HCT116 (cell line): ENCODE measurements around the gene VCAM1. TPM values are rescaled to one million over a fixed set of nuclear protein-coding genes. Genes with fewer than 3 reads are reported as not detected.

Experiments
- ATAC-seq: fragments of 200-7000 bp; cut with Tn5 transposase; 2 replicates; pipeline ENCODE4 v1.9.1; 2020; ENCODE audit warnings: mild to moderate bottlenecking, moderate library complexity
- BruUV-seq: library from RNA; stranded (reverse); fragments of 400-500 nt; replicated peaks from 2 replicates; lab custom pipeline; 2021; lab: Mats Ljungman, UMichigan
- CTCF ChIA-PET: fragments of 300-600 bp; sonication (Branson Sonifier 250); formaldehyde crosslinking; loops from one replicate; lab custom pipeline; 2021; ENCODE audit warnings: antibody characterized with exemption; lab: Charles Lee
- POLR2A ChIA-PET: fragments of 300-600, 350-600 bp; sonication (Branson Sonifier 250); formaldehyde crosslinking; loops from one replicate; lab custom pipeline; 2021; ENCODE audit warnings: antibody characterized with exemption; lab: Charles Lee
- RAD21 ChIA-PET, 2 experiments: fragments of 300-600 bp; sonication (Branson Sonifier 250); formaldehyde crosslinking; loops; one replicate each; lab custom pipeline; 2023; ENCODE audit warnings: low total read pairs in 2 of 2; ENCODE audit not compliant: uncharacterized antibody in 2 of 2, unreplicated experiment in 2 of 2, low non-redundant PET in 1 of 2; lab: Charles Lee
- DNase-seq: peaks from one replicate; pipeline ENCODE4 v3.0.0-alpha.2; 2010; ENCODE audit warnings: low read depth, low spot score
- H2AFZ ChIP-seq: fragments of 200-600 bp; shearing (Covaris generic), sonication (generic); 2 replicates; pipeline ENCODE4 v1.6.1; 2017; ENCODE audit warnings: low read depth, mixed run types, mixed read lengths, antibody characterized with exemption, low read length; ENCODE audit not compliant: poor library complexity, severe bottlenecking
- H3K27ac ChIP-seq: 2 replicates; pipeline ENCODE4 v1.5.1; 2012; ENCODE audit warnings: low read depth, low read length
- H3K27me3 ChIP-seq: fragments of 200-600 bp; sonication (generic); 2 replicates; pipeline ENCODE4 v1.6.1; 2016; ENCODE audit warnings: mixed run types, low read length, mixed read lengths; ENCODE audit not compliant: insufficient read depth
- H3K36me3 ChIP-seq, 2 experiments: fragments of 200-500 bp in 1 of 2; fragments of 200-600 bp in 1 of 2; sonication (Bioruptor generic) in 1 of 2; sonication (generic) in 1 of 2; 2 replicates each; pipeline versions ENCODE4 v1.5.1 to v1.6.1; 2014 to 2016; ENCODE audit warnings: low read length in 2 of 2, inconsistent platforms in 1 of 2, mixed read lengths in 1 of 2, mixed run types in 1 of 2; ENCODE audit not compliant: insufficient read depth in 2 of 2, control insufficient read depth in 1 of 2
- H3K4me1 ChIP-seq, 2 experiments: fragments of 200-600 bp in 1 of 2; sonication (generic) in 1 of 2; 2 replicates each; pipeline versions ENCODE4 v1.5.1 to v1.6.1; 2012 to 2017; ENCODE audit warnings: low read length in 2 of 2, inconsistent platforms in 1 of 2, mild to moderate bottlenecking in 1 of 2, mixed read lengths in 1 of 2, mixed run types in 1 of 2, moderate library complexity in 1 of 2; ENCODE audit not compliant: insufficient read depth in 2 of 2, control insufficient read depth in 1 of 2
- H3K4me2 ChIP-seq: fragments of 200-600 bp; sonication (generic); 2 replicates; pipeline ENCODE4 v1.6.1; 2017; ENCODE audit warnings: mixed run types, low read length, mixed read lengths
- H3K4me3 ChIP-seq, 2 experiments: fragments of 200-600 bp in 1 of 2; sonication (generic) in 1 of 2; replicated peaks in 1 of 2; 2 replicates each; pipeline ENCODE4 v1.5.1; 2011 to 2016; ENCODE audit warnings: low read length in 2 of 2, control low read depth in 1 of 2, low read depth in 1 of 2, mild to moderate bottlenecking in 1 of 2, mixed read lengths in 1 of 2, mixed run types in 1 of 2
- H3K79me2 ChIP-seq: fragments of 200-600 bp; sonication (generic); 2 replicates; pipeline ENCODE4 v1.6.1; 2017; ENCODE audit warnings: mild to moderate bottlenecking, mixed run types, low read length, moderate library complexity, mixed read lengths; ENCODE audit not compliant: insufficient read depth
- H3K9ac ChIP-seq: fragments of 200-600 bp; sonication (generic); 2 replicates; pipeline ENCODE4 v1.6.1; 2016; ENCODE audit warnings: low read length, mixed read lengths
- H3K9me2 ChIP-seq: fragments of 200-600 bp; sonication (generic), shearing (Covaris generic); 2 replicates; pipeline ENCODE4 v1.6.1; 2017; ENCODE audit warnings: mixed run types, mild to moderate bottlenecking, moderate library complexity; ENCODE audit not compliant: insufficient read depth
- H3K9me3 ChIP-seq, 2 experiments: fragments of 200-500 bp in 1 of 2; fragments of 200-600 bp in 1 of 2; sonication (Bioruptor generic) in 1 of 2; sonication (generic) in 1 of 2; 2 replicates each; pipeline ENCODE4 v1.6.1; 2014 to 2017; ENCODE audit warnings: low read length in 2 of 2, mixed read lengths in 2 of 2, inconsistent platforms in 1 of 2, low read depth in 1 of 2, mild to moderate bottlenecking in 1 of 2, mixed run types in 1 of 2, moderate library complexity in 1 of 2; ENCODE audit not compliant: control insufficient read depth in 1 of 2, insufficient read depth in 1 of 2
- H4K20me1 ChIP-seq: fragments of 200-600 bp; sonication (generic), shearing (Covaris generic); 2 replicates; pipeline ENCODE4 v1.6.1; 2017; ENCODE audit warnings: mixed run types, mild to moderate bottlenecking, moderate library complexity; ENCODE audit not compliant: insufficient read depth
- ELF1 ChIP-seq: IDR thresholded peaks from 2 replicates; pipeline ENCODE4 v1.6.1; 2012; ENCODE audit warnings: low read depth, borderline replicate concordance
- EZH2 ChIP-seq: fragments of 200-600 bp; sonication (generic); IDR thresholded peaks from 2 replicates; pipeline ENCODE4 v1.6.1; 2017; ENCODE audit warnings: antibody characterized with exemption, mixed run types
- EZH2phosphoT487 ChIP-seq: fragments of 200-600 bp; IDR thresholded peaks from 2 replicates; pipeline ENCODE4 v1.6.1; 2018; ENCODE audit warnings: antibody characterized with exemption, borderline replicate concordance
- FOSL1 ChIP-seq: IDR thresholded peaks from 2 replicates; pipeline ENCODE4 v1.6.1; 2012; ENCODE audit warnings: low read depth
- JUND ChIP-seq: IDR thresholded peaks from 2 replicates; pipeline ENCODE4 v1.6.1; 2012
- MAX ChIP-seq: IDR thresholded peaks from 2 replicates; pipeline ENCODE4 v1.6.1; 2012
- POLR2AphosphoS5 ChIP-seq: IDR thresholded peaks from 2 replicates; pipeline ENCODE4 v1.6.1; 2011; ENCODE audit warnings: mild to moderate bottlenecking, low read depth, low read length, moderate library complexity
- RAD21 ChIP-seq: IDR thresholded peaks from 2 replicates; pipeline ENCODE4 v1.6.1; 2012; ENCODE audit warnings: low read depth, mild to moderate bottlenecking
- SIN3A ChIP-seq: IDR thresholded peaks from 2 replicates; pipeline ENCODE4 v1.6.1; 2012; ENCODE audit warnings: low read depth
- YY1 ChIP-seq: IDR thresholded peaks from 2 replicates; pipeline ENCODE4 v1.6.1; 2011; ENCODE audit warnings: low read length, low read depth, moderate library complexity, mild to moderate bottlenecking; ENCODE audit not compliant: insufficient replicate concordance; ENCODE audit errors: extremely low read depth
- ZBTB33 ChIP-seq: IDR thresholded peaks from 2 replicates; pipeline ENCODE4 v1.6.1; 2011; ENCODE audit warnings: mild to moderate bottlenecking, low read length, moderate library complexity; ENCODE audit not compliant: insufficient replicate concordance; ENCODE audit errors: extremely low read depth
- intact Hi-C: fragments of 100-400 bp; cut with micrococcal nuclease; formaldehyde crosslinking; loops from 2 replicates; pipeline ENCODE4 v1.10.0; 2022
- total RNA-seq: library from RNA; stranded (reverse); gene quantifications from one replicate; pipeline ENCODE4 v1.2.1, GENCODE V29; 2021; ENCODE audit not compliant: unreplicated experiment

The VCAM1 gene
- total RNA-seq, 1 experiment from 2014 or later = 0.17 TPM

GRCh38 chr1:100720101-100720500 is 559 bp downstream of the VCAM1 start (continued):
- TF ChIP-seq RAD21 = no peak
- TF ChIP-seq YY1 = no peak
- TF ChIP-seq EZH2phosphoT487 = no peak
- TF ChIP-seq MAX = no peak

- Histone ChIP-seq H4K20me1 (no peaks in the 10 kb centered on the region), H3K27me3 (no peaks in the 10 kb centered on the region), H3K9me3 (no peaks in the 10 kb centered on the region), H3K36me3 (no peaks in the 10 kb centered on the region), H3K27ac (no peak overlapping the region), H3K9ac (no peak overlapping the region), H3K4me3 (no peak overlapping the region), H3K79me2 (no peaks in the 10 kb centered on the region), H3K4me2 (no peak overlapping the region), H2AFZ (no peak overlapping the region), H3K9me2 (no peaks in the 10 kb centered on the region), H3K4me1 (no peaks in the 10 kb centered on the region)
- ChIA-PET CTCF (no interaction called here), POLR2A (no interaction called here), RAD21 (no interaction called here)
- intact Hi-C loops = no loop called here
- no peak for TF ChIP-seq RAD21
- TF ChIP-seq ZBTB33 = no peak
- no peak for TF ChIP-seq POLR2AphosphoS5
- no peak for TF ChIP-seq EZH2
- no peak for TF ChIP-seq FOSL1
- no peak for TF ChIP-seq YY1
- TF ChIP-seq ELF1 = no peak
- TF ChIP-seq JUND = no peak
- TF ChIP-seq SIN3A = no peak
- BruUV-seq = no TSS peak
- no peak for ATAC-seq
- no peak for DNase-seq
Measured at GRCh38 chr1:100720751-100721150, 1.2 kb downstream of the VCAM1 start.
